GM19395 (cell line): ENCODE results near the gene PSMD11.

Experiments used
- ATAC-seq: cut with Tn5 transposase; IDR thresholded peaks from one replicate; pipeline ENCODE4 v1.9.1; 2021; ENCODE audit warnings: mild to moderate bottlenecking, moderate library complexity; ENCODE audit not compliant: unreplicated experiment

PSMD11 gene

DNA sequence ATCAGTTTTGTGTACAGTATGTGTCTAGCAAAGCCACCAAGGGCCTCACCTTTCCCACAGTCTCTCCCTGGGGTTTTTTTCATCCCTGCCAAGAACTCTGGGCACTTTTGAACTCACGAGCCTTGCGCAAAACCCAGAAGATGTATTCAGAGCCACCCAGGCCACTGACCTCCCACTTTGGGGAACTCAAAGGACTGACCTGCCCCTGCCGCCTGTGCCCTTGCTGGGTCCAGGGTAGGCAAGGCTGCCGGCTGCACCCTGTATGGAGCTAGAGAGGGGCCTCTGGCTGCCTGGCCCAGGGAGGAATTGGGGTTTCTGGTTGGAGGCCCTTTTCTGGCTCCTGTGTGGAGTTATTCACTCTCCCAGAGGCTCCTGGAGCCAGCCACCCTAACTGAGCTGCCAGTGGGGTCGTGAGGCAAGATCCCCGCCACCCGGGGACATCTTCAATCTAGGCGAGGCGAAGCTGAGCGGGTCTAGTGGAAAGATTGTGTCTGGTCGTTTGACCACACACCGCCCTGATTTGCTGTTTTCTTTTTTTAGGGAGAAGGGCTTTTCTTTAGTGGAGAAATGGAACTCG is 44.4 kb downstream of the PSMD11 start:
- no peak for ATAC-seq

DNA sequence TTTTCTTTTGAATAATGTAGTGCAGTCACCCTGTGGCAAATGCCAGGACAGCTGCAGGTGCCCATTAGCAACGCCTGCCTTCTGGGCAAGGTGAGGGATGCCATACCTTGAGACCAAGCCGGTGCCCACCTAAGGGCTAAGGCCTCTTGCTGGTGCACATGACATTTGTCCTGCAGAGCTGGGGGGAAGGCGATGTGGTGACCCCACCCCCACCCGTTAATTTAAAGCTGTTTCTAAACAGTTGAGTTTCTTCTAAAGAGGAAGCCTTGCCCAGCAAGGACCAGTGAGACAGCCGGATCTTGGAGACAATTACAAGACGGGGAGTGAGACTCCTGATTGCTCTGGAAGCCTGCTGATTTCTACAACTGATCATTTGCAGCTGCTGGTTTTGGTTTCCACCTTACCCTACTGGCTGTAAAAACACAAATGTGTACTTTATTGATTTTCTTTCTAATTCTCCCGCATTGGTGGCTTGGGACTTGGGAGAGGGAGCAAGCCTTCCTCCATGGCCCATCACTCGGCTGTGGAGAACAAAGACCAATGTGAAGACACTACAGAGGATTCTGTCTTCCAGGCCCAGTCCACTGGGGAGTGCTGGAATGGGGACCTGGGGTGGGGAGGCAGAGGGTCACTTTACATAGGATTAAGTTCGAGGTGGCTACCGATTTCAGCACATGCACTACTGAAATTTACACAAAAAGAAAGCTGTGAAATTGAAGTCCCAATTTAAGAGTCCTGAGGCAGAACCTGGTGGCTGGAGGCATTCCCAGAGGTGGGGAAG is 45.2 kb downstream of the PSMD11 start:
- ATAC-seq: no peak

DNA sequence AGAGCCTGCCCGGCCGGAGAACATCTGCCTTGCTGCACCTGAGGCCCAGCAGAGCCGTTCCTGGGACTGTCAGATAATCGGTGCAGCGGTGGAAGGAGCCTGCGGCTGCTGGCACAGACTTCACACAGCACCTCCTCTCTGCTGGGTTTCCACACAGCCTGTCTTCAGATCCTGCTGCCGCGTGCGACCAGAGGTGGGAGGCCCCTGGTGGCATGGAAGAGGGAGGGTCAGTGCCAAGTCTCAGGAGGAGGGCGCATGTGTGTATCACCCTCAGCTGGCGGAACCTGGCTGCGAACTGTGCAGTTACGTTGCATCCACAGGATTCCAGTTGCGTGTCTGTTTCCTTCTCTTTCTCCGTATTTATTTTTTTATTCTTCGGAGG is 45.8 kb downstream of the PSMD11 start:
- ATAC-seq: no peak

DNA sequence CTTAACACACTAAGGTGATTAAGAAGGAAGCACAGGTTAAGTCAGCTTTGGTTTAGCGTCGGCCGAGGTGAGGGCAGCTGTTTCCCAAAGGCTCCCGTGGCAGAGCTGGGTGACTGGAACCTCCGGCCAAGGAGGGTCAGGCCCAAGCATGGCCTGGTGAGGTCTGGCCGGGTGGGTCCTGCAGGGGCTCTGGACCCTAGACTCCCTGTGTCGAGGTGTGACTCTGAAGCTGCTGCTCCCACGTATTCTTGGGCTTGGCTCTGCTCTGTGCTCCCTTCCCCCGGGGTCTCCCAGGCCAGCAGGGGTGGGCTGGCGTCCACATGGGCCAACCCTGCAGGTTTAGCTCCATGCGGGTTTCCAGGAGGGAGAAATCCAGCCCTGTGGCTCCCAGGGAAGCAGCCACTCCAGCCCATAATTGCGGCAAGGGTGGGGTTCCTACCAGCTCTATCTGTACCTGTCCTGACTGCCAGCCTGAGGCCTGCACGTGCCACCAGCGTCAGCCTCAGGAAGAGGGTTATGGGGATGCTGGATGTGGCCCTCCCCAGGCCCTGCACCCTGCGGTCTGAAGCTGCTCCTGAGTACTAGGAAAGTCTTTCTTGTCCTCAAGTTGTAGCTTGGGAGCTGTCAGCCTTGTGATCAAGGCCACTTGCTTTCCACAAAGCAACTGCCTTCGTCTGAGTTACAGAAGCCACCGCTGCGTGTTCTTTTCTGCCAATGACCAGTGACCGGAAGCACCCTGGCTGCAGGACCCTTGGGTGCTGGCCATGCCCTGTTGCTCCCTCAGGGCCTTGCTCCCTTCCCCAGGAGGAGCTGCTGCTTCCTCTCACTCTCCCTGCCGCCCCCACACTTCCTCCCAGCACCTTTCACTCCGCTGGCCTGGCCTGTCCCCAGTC is 47.3 kb downstream of the PSMD11 start:
- ATAC-seq: no peak

DNA sequence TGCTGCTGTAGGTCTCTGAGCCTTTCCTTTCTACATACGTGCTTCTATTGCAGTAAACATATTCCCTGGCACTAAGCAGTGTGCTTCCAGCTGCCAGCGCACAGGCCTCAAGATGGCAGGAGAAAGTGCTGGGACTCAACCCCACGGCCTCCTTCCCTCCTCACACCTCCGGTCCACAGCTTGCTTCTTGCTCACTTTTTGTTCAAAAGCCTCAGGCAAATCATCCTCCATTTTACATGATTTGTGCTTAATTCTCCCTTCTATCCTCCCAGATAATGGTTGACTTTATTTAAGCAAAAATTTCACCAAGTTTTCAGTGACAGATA is 47.9 kb downstream of the PSMD11 start:
- no peak for ATAC-seq

DNA sequence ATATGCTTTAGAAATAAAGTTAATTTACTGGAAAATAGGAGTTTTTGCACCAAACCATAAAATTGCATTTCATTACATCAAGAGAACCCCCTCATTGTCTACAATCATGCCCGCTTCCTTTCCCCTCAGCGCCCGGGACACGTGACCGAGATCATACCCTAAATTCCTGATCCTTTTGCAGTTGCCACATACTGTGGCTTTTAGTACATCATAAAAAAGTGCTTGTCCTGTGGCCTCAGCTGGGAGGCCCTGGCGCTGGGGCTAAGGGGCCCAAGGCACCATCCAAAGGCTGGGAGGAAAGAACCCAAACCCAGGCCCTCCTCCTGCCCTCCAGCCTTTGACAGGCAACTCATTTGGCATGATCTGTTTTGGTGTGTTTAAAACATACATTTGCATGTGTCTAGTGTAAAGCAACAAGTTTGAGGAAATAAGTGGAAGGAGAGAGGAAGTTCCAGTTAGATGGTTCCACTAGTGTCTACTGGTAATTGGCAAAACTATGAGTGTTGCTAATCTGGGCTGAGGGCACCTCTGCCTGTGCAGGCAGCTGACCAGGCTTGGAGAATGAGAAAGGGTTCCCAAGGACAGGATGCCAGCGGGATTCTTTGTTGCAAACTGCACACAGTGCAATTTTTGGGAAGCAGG is 48.5 kb downstream of the PSMD11 start:
- ATAC-seq: no peak

DNA sequence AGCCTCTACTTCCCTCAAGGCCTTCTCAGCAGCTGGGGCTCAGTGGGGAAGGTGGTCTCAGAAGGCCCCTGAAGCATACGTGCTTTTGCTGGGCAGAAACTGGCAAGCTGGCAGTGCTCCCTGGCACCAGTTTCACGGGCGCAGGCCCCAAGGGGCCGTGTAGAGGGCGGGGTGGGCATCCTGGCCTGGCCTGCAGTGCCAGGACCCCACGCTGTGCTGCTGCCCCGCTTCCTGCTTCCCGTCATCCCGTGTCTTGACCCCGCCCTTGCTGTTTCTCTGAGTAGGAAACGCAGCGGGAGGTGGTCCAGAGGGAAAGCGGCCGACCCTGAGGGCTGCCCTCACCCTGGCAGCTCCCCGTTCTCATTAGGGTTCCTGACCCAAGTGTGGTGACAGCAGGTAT is 49.3 kb downstream of the PSMD11 start:
- no peak for ATAC-seq

DNA sequence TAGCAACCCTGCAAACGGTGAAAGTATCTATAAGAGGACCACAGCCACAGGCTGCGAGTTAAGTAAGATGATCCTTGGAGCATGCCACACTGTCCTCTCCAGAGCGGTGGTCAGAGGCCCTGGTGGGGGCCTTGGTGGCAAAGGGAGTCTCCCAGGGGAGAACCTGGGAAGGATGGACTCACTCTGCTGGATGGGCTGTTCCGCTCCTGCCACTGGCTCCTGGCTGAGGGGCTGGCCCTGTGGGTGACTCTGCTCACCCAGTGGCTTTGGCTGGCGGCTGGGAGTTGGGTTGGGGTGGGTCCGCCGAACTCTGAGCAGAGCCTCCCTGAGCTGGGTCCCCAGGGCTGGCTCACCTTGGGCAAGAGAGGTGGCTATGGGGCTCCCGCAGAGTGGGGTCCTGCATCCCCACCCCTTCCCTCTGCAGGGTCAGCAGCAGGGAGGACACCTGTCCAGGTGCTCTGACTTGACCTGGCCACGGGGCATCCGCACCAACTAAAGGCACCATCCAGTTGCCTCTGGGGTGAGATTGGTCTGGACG is 49.7 kb downstream of the PSMD11 start:
- no peak for ATAC-seq

DNA sequence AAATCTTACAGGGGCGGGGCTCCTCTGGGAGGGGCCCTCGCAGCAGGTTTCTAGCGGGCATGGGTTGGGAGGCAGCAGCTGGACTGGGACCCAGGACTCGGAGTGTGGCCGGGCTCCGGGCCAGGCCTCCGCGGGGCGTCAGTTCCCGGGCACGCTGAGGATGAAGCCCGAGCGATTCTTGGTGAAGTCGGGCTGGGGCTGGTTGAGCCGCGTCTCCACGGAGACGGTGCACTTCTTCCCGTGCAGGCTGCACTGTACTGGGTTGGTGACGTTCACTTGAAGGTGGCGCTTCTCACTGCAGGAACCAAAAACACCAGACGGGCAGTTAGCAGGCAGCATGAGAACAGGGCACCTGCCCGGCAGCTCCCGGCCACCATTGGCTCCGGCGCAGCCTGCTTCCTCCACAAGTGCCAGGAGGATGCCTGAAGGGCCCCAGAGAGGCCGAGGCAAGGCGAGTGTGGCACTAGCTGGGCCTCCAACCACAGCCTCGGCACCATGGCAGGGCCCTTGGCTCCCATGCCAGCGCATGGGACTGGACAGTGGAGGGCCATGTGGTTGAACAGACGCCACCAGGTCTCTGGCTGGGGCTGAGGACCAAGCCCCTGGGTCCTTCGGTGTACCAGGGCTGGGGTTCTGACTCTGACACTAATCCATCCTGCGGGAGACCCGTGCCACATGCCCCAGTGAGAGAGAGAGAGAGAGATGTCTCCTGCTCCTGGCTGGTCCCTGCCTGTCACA is 50.5 kb downstream of the PSMD11 start:
- ATAC-seq: no peak

DNA sequence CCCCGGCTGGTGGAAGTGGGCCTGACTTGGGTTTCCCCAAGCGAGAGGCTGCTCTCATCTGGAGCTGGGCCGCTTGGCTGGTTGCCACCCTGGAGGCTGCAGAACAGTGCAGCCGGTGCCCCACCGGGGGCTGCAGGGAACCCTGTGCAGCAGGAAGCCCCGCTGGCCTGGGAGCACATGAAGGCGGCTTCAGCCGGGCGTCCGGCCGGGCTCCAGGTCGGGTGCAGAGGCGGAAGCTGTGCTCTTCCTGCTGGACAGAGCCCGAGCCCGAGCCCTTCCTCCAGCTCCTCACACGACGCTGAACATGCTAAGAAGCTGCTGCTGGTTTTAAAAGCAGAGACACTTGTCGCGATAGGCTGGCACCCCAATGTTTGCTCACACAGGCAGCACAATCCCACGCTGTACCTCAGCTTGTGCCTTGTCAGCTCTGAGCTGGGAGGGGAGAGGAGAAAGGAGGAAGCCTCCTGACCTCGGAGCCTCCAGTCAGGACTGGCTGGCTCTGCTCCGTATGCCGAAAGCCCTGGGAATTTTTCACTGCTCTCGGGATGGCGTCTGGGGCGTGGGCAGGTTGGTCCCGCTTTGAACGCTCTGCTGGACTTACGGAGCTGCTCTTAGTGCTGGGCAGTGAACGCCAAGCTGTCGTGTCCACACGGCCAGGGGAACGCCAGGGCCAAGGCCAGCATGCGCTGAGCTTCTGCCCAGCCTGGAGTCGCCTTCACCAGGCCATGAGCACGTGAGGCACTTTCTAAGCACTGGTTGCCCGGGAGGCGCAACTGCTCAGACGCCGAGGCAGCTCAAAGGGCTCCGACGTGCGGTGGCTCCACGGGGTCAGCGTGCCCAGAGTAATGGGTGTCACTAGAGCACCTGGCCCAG is 51.3 kb downstream of the PSMD11 start:
- no peak for ATAC-seq

DNA sequence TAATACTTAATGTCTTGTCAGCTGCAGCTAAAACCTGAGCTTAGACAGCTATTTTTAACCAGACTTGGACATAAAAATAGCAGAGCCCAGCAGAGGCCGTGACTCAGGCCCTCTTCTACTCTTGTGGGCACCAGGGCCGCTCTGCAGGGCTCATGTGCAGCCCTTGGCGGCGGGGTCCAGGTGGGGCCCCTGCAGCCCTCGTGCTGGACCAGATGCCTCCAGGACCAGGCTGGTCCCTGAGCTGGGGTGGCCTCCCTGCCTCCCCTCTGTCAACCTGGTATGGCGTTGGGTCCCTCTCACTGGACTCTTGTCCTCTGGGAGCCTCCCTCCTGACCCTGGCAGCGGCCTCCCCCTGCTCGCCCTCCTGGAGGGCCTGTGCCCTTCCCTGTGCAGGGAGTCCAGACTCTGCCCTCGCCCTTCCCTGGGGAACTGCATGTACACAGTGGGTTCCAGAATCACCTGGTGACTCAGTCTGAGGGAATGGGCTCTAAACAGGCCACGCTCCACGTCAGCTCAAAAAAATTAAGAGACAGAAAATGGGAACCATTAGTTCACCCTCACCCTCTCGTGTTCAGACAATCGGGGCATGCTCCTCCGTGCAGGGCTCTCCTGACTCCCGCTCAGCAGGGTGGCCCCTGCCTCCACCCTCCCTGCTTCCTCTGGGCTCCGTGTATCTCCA is 52.2 kb downstream of the PSMD11 start:
- ATAC-seq: no peak

DNA sequence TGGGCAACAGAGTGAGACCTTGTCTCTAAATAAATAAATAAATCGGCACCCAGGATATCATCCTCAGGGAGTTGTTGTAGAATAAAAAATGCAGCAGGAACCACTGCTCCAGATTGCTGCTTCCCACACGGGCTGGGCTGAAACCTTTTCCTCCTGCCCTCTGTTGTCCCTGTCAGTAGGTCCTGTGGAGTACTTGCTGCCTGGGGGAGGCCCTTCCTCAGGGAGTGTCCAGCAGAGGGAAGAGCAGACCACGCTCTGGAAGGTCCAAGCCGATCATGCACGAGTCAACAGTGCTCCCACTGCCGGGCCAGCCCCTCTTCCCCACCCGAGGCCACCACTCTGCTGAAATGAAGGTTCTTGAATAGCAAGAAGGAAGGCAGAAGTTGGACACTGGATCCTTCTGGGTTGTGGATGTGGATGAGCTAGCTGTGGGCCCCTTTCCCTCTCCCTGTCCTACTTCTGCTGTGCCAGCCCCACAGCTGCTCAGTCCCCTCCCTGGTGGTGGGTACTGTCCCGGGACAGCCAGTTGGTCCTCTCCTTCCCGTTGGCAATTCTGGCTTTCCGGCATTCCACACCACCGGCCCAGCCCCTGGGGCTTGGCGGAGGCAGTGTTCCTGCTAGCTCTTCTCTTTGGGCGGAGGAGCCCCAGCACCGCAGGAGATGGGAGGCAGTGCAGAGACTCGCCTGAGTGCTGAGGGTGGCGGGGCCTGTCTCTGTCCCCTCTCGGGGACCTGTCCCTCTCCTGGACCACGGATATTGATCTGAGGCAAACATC is 53.3 kb downstream of the PSMD11 start:
- no peak for ATAC-seq

DNA sequence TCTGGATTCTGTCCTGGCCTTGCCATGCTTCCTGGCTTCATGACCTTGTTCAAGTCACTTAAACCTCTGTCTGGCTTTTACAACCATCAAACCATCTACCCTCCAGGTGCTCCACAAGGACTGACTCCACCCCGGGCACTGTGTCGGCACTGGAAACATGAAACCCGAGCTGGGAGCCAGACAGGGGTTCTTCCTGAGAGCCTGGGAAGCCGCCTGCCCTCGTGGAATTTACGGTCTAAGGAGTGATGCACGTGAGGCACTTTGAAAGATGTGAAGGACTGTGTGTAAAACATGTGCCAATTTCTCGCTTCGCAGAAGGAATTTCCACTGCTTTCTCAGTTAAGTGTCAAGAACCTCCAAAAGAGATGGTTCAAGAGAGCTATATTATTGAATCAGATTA is 54.1 kb downstream of the PSMD11 start:
- ATAC-seq: no peak

DNA sequence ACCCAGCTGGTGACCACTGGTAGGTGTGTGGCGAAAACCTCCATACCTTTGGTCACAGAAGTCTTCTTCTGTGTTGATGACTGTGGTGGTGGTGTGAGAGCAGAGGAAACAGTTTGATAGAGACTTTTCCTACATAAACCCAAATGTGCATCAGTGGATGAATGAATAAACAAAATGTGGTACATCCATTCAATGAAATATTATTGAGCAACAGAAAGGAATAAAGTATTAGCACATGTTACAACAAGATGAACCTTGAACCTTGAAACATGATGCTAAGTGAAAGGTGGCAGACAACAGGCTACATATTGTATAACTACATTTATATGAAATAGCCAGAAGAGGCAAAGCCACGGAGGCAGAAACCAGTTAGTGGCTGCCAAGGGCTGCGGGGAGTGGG is 57.7 kb downstream of the PSMD11 start:
- ATAC-seq: no peak

DNA sequence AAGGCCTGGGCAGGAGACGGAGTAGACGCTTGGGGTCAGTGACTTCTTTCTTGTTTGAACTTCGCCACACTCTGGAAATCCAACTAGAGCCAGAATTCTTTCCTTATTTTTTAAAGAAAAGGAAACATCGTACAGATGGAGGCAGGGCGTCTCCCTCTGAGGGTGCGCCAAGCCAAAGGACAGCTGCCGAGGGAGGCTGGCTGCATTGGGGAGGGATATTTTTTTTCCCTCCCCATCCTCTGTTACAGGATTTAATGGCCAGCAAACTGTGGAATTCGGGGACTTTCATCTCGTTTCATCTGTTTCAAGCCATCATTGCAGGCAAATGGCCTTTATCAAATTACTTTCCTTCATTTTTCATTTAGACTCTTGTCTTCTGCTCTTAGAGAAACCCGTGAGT is 58.4 kb downstream of the PSMD11 start:
- no peak for ATAC-seq

DNA sequence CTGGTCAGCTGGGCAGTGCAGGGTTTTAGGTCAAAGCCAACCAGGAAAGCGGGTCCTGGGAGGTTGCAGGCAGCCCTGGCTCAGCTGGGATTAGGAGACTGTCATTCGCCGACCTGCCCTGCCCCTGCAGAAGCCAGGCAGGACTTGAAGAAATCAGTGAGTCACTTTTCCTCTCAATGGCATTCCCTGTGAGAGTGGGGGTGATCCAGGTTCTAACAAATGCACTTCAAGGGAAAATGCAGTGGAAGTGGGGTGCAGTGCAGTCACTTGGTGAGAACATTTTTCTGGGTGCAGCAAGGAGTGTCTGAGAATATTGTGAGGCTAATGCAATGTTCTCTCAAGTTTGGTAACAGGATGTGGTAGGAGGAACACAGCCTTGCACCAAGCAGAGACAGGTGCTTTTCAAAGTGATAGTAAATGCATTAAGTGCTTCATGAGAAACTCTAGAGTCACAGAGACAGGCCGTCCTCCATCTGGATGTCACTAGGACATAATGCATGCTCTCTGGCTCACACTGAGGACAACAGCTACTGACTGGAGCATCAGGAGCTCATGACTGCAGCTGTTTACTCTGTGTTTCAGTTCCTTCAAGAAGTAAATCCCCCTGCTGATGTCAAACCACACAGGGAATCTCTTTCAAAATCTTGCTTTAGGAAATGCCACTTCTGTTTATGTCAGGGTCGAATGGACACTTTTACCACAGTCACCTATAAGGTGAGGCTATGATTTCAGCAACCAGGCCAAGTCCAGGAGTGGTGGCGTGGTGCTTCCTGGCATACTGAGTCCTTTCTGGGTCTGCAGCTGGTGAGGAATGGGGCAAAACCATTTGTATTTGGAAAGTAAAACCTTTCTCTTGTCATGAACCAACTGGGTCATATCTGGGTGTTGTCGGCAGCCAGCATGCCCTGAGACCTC is 59.2 kb downstream of the PSMD11 start:
- peak; percentile 93 for ATAC-seq
